Hepatocyte (in vitro differentiated cells): ENCODE results near the gene SPEG. TPM values are rescaled to one million over a fixed set of nuclear protein-coding genes. Genes with fewer than 3 reads are reported as not detected.

Experiments
- DNase-seq: peaks from one replicate; pipeline ENCODE4 v3.0.0-alpha.2; 2016; ENCODE audit warnings: low spot score
- H2AFZ ChIP-seq: fragments of 200-600 bp; sonication (generic); 2 replicates; pipeline ENCODE4 v1.6.0; 2016; ENCODE audit warnings: antibody characterized with exemption, mild to moderate bottlenecking
- H3K27ac ChIP-seq: fragments of 200-600 bp; sonication (generic); 2 replicates; pipeline ENCODE4 v1.5.1; 2016; ENCODE audit warnings: mild to moderate bottlenecking
- H3K27me3 ChIP-seq: fragments of 200-600 bp; sonication (generic); 2 replicates; pipeline ENCODE4 v1.6.1; 2016
- H3K36me3 ChIP-seq: fragments of 200-600 bp; sonication (generic); replicated peaks from 2 replicates; pipeline ENCODE4 v1.5.1; 2016; ENCODE audit warnings: low read depth; ENCODE audit not compliant: insufficient read depth
- H3K4me1 ChIP-seq: fragments of 200-600 bp; sonication (generic); 2 replicates; pipeline ENCODE4 v1.5.1; 2016; ENCODE audit warnings: mild to moderate bottlenecking, moderate library complexity; ENCODE audit not compliant: insufficient read depth
- H3K4me2 ChIP-seq: fragments of 200-600 bp; sonication (generic); 2 replicates; pipeline ENCODE4 v1.6.0; 2016
- H3K4me3 ChIP-seq: fragments of 200-600 bp; sonication (generic); 2 replicates; pipeline ENCODE4 v1.5.1; 2016; ENCODE audit warnings: mild to moderate bottlenecking
- H3K79me2 ChIP-seq: fragments of 200-600 bp; sonication (generic); 2 replicates; pipeline ENCODE4 v1.6.0; 2017; ENCODE audit warnings: mild to moderate bottlenecking
- H3K9me2 ChIP-seq: fragments of 200-600 bp; sonication (generic); replicated peaks from 2 replicates; pipeline ENCODE4 v1.6.0; 2017; ENCODE audit warnings: mild to moderate bottlenecking; ENCODE audit not compliant: insufficient read depth
- H3K9me3 ChIP-seq: fragments of 200-600 bp; sonication (generic); 2 replicates; pipeline ENCODE4 v1.5.1; 2016; ENCODE audit warnings: low read depth, mild to moderate bottlenecking
- H4K20me1 ChIP-seq: fragments of 200-600 bp; sonication (generic); 2 replicates; pipeline ENCODE4 v1.6.0; 2016; ENCODE audit warnings: mild to moderate bottlenecking; ENCODE audit not compliant: insufficient read depth, poor library complexity, severe bottlenecking
- CTCF ChIP-seq: fragments of 200-600 bp; sonication (generic); IDR thresholded peaks from 2 replicates; pipeline ENCODE4 v1.5.1; 2016; ENCODE audit warnings: antibody characterized with exemption, mild to moderate bottlenecking; ENCODE audit not compliant: poor library complexity
- EZH2 ChIP-seq: fragments of 200-600 bp; sonication (generic); IDR thresholded peaks from 2 replicates; pipeline ENCODE4 v1.6.1; 2016; ENCODE audit warnings: antibody characterized with exemption, mild to moderate bottlenecking, borderline replicate concordance
- EZH2phosphoT487 ChIP-seq: fragments of 200-600 bp; sonication (generic); IDR thresholded peaks from one replicate; pipeline ENCODE4 v1.6.1; 2018; ENCODE audit warnings: antibody characterized with exemption, mild to moderate bottlenecking, low read depth, moderate library complexity; ENCODE audit not compliant: unreplicated experiment, severe bottlenecking
- WGBS: methylation state at CpG from one replicate; pipeline ENCODE4 v1.1.6; 2016; ENCODE audit warnings: low lambda C conversion rate; ENCODE audit errors: missing lambda C conversion rate; 5-methylcytosine and 5-hydroxymethylcytosine counted together
- polyA plus RNA-seq: library from polyadenylated mRNA; unstranded; fragments of >200 nt; fragmentation: Nextera tagmentation; extraction: Ambion mirVana; gene quantifications from 2 replicates; pipeline ENCODE4 v1.2.1, GENCODE V29; 2016
- total RNA-seq: library from RNA; depleted of rRNA; stranded (reverse); fragments of >200 nt; gene quantifications from 2 replicates; pipeline ENCODE4 v1.2.3, GENCODE V29; 2014

Gene SPEG
- total and polyA plus RNA-seq, 2 experiments from 2014 or later: 21.6 to 40.0 TPM

DNA sequence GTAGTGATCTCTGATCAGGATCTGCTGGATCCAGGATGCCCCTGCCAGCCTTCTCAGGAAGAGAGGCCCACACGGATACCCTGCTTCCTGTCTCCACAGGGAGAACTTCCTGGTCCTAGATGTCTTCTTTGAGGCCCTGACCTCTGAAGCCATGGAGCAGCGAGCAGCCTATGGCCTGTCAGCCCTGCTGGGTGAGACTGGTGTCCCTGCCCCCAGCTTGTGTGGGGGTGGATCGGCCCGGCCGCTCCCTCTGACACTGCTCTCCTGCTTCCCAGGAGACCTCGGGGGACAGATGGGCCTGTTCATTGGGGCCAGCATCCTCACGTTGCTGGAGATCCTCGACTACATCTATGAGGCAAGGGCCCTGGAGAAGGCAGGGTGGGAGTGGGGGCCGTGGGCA, 102.3 kb downstream of the SPEG start:
- H3K27me3 ChIP-seq: no peaks in the 10 kb centered on the region

DNA sequence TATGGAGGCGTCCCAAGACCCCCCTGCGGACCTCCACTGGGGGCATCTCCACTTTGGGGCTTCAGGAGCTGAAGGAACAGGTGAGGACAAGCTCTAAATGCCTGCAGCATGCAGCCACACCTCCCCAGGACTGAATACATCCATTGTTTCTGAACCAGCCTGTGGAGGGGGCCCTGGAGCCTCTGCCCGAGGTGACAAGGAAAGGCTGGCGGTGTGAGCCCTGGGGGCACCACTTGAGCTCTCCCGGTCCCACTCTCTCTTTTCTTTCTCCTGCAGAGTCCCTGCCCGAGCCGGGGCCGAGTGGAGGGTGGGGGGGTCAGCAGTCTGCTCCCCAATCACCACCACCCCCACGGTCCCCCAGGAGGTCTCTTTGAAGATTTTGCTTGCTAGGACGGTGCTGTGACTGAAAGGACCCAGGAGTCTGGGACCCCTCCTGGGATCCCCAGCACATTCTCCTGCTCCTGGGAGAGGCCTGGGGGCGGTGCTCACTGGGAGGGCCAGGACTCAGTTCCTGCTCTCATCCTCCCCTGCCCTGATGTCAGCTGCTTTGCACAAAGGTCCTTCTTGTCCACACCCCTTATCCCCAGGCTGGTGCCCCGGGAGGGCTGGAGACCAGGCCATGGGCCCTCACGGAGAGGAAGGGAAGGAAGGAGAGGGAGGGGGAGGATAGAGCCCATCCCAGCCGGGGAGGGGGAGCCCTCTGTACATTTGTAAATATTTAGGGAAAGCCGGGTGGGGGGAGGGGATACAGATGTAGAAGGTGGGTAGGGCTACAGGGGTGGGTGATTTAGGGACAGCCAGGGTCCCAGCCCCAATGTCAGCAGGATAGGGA, 103.2 kb downstream of the SPEG start:
- Histone ChIP-seq H2AFZ (no peak overlapping the region), H4K20me1 (peaks cover 21% of the 10 kb centered on the region), H3K9me3 (no peaks in the 10 kb centered on the region), H3K79me2 (peaks cover 16% of the 10 kb centered on the region), H3K4me1 (peaks cover 20% of the 10 kb centered on the region), H3K4me2 (peak overlapping the region; percentile 41), H3K27me3 (no peaks in the 10 kb centered on the region), H3K27ac (peak overlapping the region; percentile 51), H3K4me3 (no peak overlapping the region), H3K9me2 (no peaks in the 10 kb centered on the region), H3K36me3 (no peaks in the 10 kb centered on the region)
- no peak for DNase-seq
- WGBS: 59% methylated on average over 14 of the region's 15 CpGs
- TF ChIP-seq CTCF (no peak), EZH2 (no peak), EZH2phosphoT487 (no peak)

More for the DNA sequence above, 102.3 kb downstream of the SPEG start:
- no peak overlapping the region for H2AFZ ChIP-seq
- H3K9me2 ChIP-seq: no peaks in the 10 kb centered on the region
- no peak for DNase-seq
- no peak overlapping the region for H3K4me2 ChIP-seq
- no peaks in the 10 kb centered on the region for H3K9me3 ChIP-seq
- H4K20me1 ChIP-seq: peaks cover 15% of the 10 kb centered on the region
- no peak overlapping the region for H3K27ac ChIP-seq
- H3K4me1 ChIP-seq: peaks cover 15% of the 10 kb centered on the region
- TF ChIP-seq CTCF (no peak), EZH2phosphoT487 (no peak), EZH2 (no peak)
- H3K4me3 ChIP-seq: no peak overlapping the region
- no peaks in the 10 kb centered on the region for H3K36me3 ChIP-seq
- H3K79me2 ChIP-seq: peaks cover 8% of the 10 kb centered on the region
- 79% methylated on average over 8 of the region's 9 CpGs for WGBS

DNA sequence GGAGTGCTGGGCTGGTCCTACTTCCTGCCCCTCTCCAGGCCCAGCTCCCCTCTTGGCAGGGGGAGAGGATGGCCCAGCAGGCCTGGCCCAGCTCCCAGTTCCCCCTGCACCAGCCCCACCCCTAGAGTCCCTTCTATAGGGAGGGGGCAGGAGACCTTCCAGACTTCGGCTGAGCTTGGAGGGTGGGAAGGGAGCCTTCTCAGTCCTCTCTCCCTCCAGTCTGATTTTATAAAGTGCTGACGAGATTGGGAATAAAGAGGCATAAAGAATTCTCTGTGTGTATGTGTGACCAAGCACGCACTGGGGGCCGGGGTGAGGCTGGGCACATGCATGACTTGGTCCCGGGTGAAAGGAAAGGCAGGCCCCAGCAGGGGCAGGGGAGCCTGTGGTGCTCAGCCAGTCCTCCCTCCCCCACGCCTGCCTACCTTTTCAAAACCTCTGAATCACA, 103.9 kb downstream of the SPEG start:
- Histone ChIP-seq H3K36me3 (no peaks in the 10 kb centered on the region), H3K27ac (peak overlapping the region; percentile 51), H3K9me2 (no peaks in the 10 kb centered on the region), H3K4me1 (peaks cover 20% of the 10 kb centered on the region), H3K9me3 (no peaks in the 10 kb centered on the region), H3K4me2 (peak overlapping the region; percentile 41), H3K27me3 (no peaks in the 10 kb centered on the region), H3K79me2 (peaks cover 16% of the 10 kb centered on the region), H2AFZ (no peak overlapping the region), H3K4me3 (no peak overlapping the region), H4K20me1 (peaks cover 21% of the 10 kb centered on the region)
- DNase-seq: peak; percentile 32
- WGBS: 69% methylated on average over 6 of the region's 6 CpGs
- TF ChIP-seq EZH2phosphoT487 (no peak), CTCF (no peak), EZH2 (no peak)
